Upper lobe of left lung (tissue), 6 donors: ENCODE data around the gene ZBTB48. TPM values are rescaled to one million over a fixed set of nuclear protein-coding genes. Genes with fewer than 3 reads are reported as not detected.

Source experiments
- ATAC-seq, 2 donors: fragments of 200-7000 bp; cut with Tn5 transposase; one replicate each; pipeline ENCODE4 v1.9.1; 2022; ENCODE audit warnings: mild to moderate bottlenecking in 2 of 2, moderate library complexity in 2 of 2; ENCODE audit not compliant: low FRiP score in 2 of 2
- DNase-seq, 2 donors: peaks; one replicate each; pipeline ENCODE4 v3.0.0-alpha.2; 2019 to 2020
- H3K27ac ChIP-seq, 4 donors: fragments of 200-600 bp; sonication (generic); one replicate each; pipeline ENCODE4 v1.5.1; 2016 to 2019
- H3K27me3 ChIP-seq, 4 donors: fragments of 200-600 bp; sonication (generic); one replicate each; pipeline ENCODE4 v1.5.1; 2017 to 2019
- H3K36me3 ChIP-seq, 4 donors: fragments of 200-600 bp; sonication (generic); one replicate each; pipeline ENCODE4 v1.5.1; 2016 to 2019
- H3K4me1 ChIP-seq, 4 donors: fragments of 200-600 bp; sonication (generic); one replicate each; pipeline ENCODE4 v1.5.1; 2018 to 2019
- H3K4me3 ChIP-seq, 4 donors: fragments of 200-600 bp; sonication (generic); one replicate each; pipeline ENCODE4 v1.5.1; 2017 to 2019; ENCODE audit warnings: mild to moderate bottlenecking in 2 of 4, moderate library complexity in 1 of 4
- H3K9me3 ChIP-seq, 4 donors: fragments of 200-600 bp; sonication (generic); one replicate each; pipeline ENCODE4 v1.5.1; 2018 to 2019
- CTCF ChIP-seq, 6 experiments: fragments of 450-650 bp in 4 of 6; fragments of 200-600 bp in 2 of 6; sonication (generic) in 2 of 6; IDR thresholded peaks; one replicate each; pipeline ENCODE4 v1.5.1; 2016 to 2019; ENCODE audit warnings: antibody characterized with exemption in 6 of 6
- EP300 ChIP-seq, 4 donors: sonication (generic); formaldehyde crosslinking; IDR thresholded peaks; one replicate each; pipeline ENCODE4 v1.5.1; 2017; ENCODE audit warnings: antibody characterized with exemption in 4 of 4, control low read depth in 2 of 4
- POLR2A ChIP-seq, 4 donors: fragments of 450-650 bp; IDR thresholded peaks; one replicate each; pipeline ENCODE4 v1.5.1; 2016 to 2017; ENCODE audit warnings: antibody characterized with exemption in 4 of 4, mild to moderate bottlenecking in 2 of 4
- POLR2AphosphoS5 ChIP-seq, 2 donors: sonication (generic); formaldehyde crosslinking; IDR thresholded peaks; one replicate each; pipeline ENCODE4 v1.5.1; 2017; ENCODE audit warnings: antibody characterized with exemption in 2 of 2
- WGBS, 2 donors: methylation state at CpG; one replicate each; pipeline ENCODE4 v1.1.5; 2017 to 2018; 5-methylcytosine and 5-hydroxymethylcytosine counted together
- total RNA-seq, 6 donors: library from RNA; depleted of rRNA in 4 of 6; stranded (reverse); fragments of >200 nt in 4 of 6; gene quantifications; one replicate each; pipeline versions ENCODE4 v1.1.0 to v1.2.1, GENCODE V29; 2016 to 2021
- donor health status: DM: no; HTN: no; CAD: no; lungs with moderate emphysema.
- donor health status: DM: no; HTN: yes; CAD: no; lungs with severe emphysema.

ZBTB48 gene
- total RNA-seq, 6 donors from 2014 or later: 16.2 to 56.6 (median 36.9) TPM

- H3K4me3 ChIP-seq: no peak overlapping the region
- TF ChIP-seq EP300 (IDR thresholded peaks at IDR 0.05): no peak
- no peak for TF ChIP-seq POLR2AphosphoS5 (IDR thresholded peaks at IDR 0.05)
- no peak for TF ChIP-seq CTCF (IDR thresholded peaks at IDR 0.05)
- TF ChIP-seq POLR2A (IDR thresholded peaks at IDR 0.05): no peak
- 96 to 98% methylated on average over 11 to 15 of the region's 15 CpGs for WGBS, 2 donors
- peak in 1 of 2 donors; percentile 41 for DNase-seq
- H3K27me3 ChIP-seq: no peaks in the 10 kb centered on the region
- H3K4me1 ChIP-seq: peaks cover 18 to 50% (median 25%) of the 10 kb centered on the region in 4 donors
- H3K36me3 ChIP-seq: peaks cover 33 to 100% (median 85%) of the 10 kb centered on the region in 4 donors
- no peak for ATAC-seq
- no peak overlapping the region for H3K27ac ChIP-seq
- no peaks in the 10 kb centered on the region for H3K9me3 ChIP-seq
Observed at GRCh38 chr1:6593810-6594209, 14.0 kb downstream of the ZBTB48 start.

GRCh38 chr1:6594977-6595740 lies 15.4 kb downstream of the ZBTB48 start:
- Histone ChIP-seq H3K4me3 (no peak overlapping the region), H3K4me1 (peaks cover 32 to 58% (median 36%) of the 10 kb centered on the region in 4 donors), H3K36me3 (peaks cover 33 to 91% (median 73%) of the 10 kb centered on the region in 4 donors), H3K9me3 (no peaks in the 10 kb centered on the region), H3K27me3 (no peaks in the 10 kb centered on the region), H3K27ac (no peak overlapping the region)
- TF ChIP-seq CTCF (IDR thresholded peaks at IDR 0.05): no peak
- TF ChIP-seq EP300 (IDR thresholded peaks at IDR 0.05): no peak
- no peak for TF ChIP-seq POLR2A (IDR thresholded peaks at IDR 0.05)
- TF ChIP-seq POLR2AphosphoS5 (IDR thresholded peaks at IDR 0.05): no peak
- no peak for ATAC-seq
- no peak for DNase-seq
- WGBS, 2 donors: 87 to 93% methylated on average over 4 to 11 of the region's 11 CpGs

- WGBS, 2 donors: 71 to 72% methylated on average over 7 of the region's 7 CpGs
- TF ChIP-seq CTCF (IDR thresholded peaks at IDR 0.05) (no peak), EP300 (IDR thresholded peaks at IDR 0.05) (no peak), POLR2A (IDR thresholded peaks at IDR 0.05) (no peak), POLR2AphosphoS5 (IDR thresholded peaks at IDR 0.05) (no peak)
- H3K4me1 ChIP-seq: peaks cover 35 to 66% (median 41%) of the 10 kb centered on the region in 4 donors
- H3K4me3 ChIP-seq: no peak overlapping the region
- H3K9me3 ChIP-seq: no peaks in the 10 kb centered on the region
- peaks cover 33 to 79% (median 68%) of the 10 kb centered on the region in 4 donors for H3K36me3 ChIP-seq
- H3K27me3 ChIP-seq: no peaks in the 10 kb centered on the region
- no peak overlapping the region for H3K27ac ChIP-seq
- ATAC-seq: no peak
- DNase-seq: no peak
Observed at GRCh38 chr1:6596351-6596750, 16.6 kb downstream of the ZBTB48 start.

GRCh38 chr1:6596886-6597776 lies 17.3 kb downstream of the ZBTB48 start:
- 88 to 94% methylated on average over 8 to 14 of the region's 15 CpGs for WGBS, 2 donors
- DNase-seq (peak in 1 of 2 donors; percentile 36), ATAC-seq (no peak)
- Histone ChIP-seq H3K36me3 (peaks cover 33 to 71% (median 63%) of the 10 kb centered on the region in 4 donors), H3K27me3 (no peaks in the 10 kb centered on the region), H3K27ac (peak overlapping the region in 1 of 4 donors; percentile 96), H3K4me3 (no peak overlapping the region), H3K4me1 (peaks cover 35 to 60% (median 41%) of the 10 kb centered on the region in 4 donors), H3K9me3 (no peaks in the 10 kb centered on the region)
- TF ChIP-seq EP300 (IDR thresholded peaks at IDR 0.05) (no peak), POLR2AphosphoS5 (IDR thresholded peaks at IDR 0.05) (no peak), POLR2A (IDR thresholded peaks at IDR 0.05) (no peak), CTCF (IDR thresholded peaks at IDR 0.05) (no peak)
